ENCODE measurements around the gene MLC1. TPM values are rescaled to one million over a fixed set of nuclear protein-coding genes. Genes with fewer than 3 reads are reported as not detected.

The MLC1 gene
- total and polyA plus RNA-seq, 10 of the 15 experiments (the other 5 are each of a cell fraction or from before 2014, with no cell fraction given), result 0.03 to 0.15 (median 0.07) TPM; not detected in 7

DNA sequence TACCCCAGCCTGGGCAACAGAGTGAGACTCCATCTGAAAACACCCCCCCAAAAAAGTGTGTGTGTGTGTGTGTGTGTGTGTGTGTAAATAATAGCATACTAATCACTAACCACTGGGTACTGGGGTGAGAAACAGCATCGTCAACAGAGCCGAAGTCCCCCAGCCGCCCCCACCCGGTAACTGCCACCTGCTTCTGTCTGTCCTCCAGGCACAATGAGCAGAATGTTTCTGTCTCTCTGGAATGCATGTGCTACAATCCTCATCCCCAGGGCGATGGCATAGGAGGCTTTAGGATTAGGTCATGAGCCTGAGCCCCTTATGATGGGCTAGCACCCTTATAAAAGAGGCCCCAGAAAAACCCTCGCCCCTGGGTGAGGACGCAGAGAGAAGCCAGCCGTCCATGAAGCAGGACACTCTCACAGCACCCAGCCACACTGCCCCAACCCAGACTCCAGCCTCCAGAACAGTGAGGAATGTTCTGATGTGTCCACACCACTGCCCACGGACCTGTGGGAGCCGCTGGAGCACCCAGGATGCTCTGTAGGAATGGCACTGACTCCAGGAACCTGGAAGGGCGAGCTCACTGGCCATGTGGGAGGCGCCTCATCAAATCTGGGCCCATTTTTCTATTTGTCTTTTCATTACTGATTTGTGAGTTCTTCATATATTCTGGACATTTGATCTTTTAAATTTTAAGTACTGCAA, 37.0 kb downstream of the MLC1 start (continued):
- TF ChIP-seq, protein P1, sequence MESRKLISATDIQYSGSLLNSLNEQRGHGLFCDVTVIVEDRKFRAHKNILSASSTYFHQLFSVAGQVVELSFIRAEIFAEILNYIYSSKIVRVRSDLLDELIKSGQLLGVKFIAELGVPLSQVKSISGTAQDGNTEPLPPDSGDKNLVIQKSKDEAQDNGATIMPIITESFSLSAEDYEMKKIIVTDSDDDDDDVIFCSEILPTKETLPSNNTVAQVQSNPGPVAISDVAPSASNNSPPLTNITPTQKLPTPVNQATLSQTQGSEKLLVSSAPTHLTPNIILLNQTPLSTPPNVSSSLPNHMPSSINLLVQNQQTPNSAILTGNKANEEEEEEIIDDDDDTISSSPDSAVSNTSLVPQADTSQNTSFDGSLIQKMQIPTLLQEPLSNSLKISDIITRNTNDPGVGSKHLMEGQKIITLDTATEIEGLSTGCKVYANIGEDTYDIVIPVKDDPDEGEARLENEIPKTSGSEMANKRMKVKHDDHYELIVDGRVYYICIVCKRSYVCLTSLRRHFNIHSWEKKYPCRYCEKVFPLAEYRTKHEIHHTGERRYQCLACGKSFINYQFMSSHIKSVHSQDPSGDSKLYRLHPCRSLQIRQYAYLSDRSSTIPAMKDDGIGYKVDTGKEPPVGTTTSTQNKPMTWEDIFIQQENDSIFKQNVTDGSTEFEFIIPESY (IDR thresholded peaks at IDR 0.05), result no peak
- TF ChIP-seq HCFC1 (IDR thresholded peaks at IDR 0.05; ENCODE audit: low read length), result no peak
- TF ChIP-seq, protein P2, sequence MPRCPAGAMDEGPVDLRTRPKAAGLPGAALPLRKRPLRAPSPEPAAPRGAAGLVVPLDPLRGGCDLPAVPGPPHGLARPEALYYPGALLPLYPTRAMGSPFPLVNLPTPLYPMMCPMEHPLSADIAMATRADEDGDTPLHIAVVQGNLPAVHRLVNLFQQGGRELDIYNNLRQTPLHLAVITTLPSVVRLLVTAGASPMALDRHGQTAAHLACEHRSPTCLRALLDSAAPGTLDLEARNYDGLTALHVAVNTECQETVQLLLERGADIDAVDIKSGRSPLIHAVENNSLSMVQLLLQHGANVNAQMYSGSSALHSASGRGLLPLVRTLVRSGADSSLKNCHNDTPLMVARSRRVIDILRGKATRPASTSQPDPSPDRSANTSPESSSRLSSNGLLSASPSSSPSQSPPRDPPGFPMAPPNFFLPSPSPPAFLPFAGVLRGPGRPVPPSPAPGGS (IDR thresholded peaks at IDR 0.05; ENCODE audit: borderline replicate concordance, insufficient read depth, low read depth, low read length, poor library complexity, severe bottlenecking), result no peak
- TF ChIP-seq, protein P3, sequence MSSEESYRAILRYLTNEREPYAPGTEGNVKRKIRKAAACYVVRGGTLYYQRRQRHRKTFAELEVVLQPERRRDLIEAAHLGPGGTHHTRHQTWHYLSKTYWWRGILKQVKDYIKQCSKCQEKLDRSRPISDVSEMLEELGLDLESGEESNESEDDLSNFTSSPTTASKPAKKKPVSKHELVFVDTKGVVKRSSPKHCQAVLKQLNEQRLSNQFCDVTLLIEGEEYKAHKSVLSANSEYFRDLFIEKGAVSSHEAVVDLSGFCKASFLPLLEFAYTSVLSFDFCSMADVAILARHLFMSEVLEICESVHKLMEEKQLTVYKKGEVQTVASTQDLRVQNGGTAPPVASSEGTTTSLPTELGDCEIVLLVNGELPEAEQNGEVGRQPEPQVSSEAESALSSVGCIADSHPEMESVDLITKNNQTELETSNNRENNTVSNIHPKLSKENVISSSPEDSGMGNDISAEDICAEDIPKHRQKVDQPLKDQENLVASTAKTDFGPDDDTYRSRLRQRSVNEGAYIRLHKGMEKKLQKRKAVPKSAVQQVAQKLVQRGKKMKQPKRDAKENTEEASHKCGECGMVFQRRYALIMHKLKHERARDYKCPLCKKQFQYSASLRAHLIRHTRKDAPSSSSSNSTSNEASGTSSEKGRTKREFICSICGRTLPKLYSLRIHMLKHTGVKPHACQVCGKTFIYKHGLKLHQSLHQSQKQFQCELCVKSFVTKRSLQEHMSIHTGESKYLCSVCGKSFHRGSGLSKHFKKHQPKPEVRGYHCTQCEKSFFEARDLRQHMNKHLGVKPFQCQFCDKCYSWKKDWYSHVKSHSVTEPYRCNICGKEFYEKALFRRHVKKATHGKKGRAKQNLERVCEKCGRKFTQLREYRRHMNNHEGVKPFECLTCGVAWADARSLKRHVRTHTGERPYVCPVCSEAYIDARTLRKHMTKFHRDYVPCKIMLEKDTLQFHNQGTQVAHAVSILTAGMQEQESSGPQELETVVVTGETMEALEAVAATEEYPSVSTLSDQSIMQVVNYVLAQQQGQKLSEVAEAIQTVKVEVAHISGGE (CRISPR knock-in tag; IDR thresholded peaks at IDR 0.05), result no peak
- TF ChIP-seq, protein P4, sequence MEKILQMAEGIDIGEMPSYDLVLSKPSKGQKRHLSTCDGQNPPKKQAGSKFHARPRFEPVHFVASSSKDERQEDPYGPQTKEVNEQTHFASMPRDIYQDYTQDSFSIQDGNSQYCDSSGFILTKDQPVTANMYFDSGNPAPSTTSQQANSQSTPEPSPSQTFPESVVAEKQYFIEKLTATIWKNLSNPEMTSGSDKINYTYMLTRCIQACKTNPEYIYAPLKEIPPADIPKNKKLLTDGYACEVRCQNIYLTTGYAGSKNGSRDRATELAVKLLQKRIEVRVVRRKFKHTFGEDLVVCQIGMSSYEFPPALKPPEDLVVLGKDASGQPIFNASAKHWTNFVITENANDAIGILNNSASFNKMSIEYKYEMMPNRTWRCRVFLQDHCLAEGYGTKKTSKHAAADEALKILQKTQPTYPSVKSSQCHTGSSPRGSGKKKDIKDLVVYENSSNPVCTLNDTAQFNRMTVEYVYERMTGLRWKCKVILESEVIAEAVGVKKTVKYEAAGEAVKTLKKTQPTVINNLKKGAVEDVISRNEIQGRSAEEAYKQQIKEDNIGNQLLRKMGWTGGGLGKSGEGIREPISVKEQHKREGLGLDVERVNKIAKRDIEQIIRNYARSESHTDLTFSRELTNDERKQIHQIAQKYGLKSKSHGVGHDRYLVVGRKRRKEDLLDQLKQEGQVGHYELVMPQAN (conservative IDR thresholded peaks at IDR 0.05), result no peak

Measured in GM12878 (cell line).